ENCODE data around the gene BICD1. TPM values are rescaled to one million over a fixed set of nuclear protein-coding genes. Genes with fewer than 3 reads are reported as not detected.
"Not testable (repeated sequence)": the region's sequence is repeated elsewhere in the genome, so short reads cannot be mapped to it uniquely, and the experiment has no call there.

BICD1 gene
- total RNA-seq, 6 donors from 2014 or later = 11.3 to 44.0 (median 15.4) TPM

DNA sequence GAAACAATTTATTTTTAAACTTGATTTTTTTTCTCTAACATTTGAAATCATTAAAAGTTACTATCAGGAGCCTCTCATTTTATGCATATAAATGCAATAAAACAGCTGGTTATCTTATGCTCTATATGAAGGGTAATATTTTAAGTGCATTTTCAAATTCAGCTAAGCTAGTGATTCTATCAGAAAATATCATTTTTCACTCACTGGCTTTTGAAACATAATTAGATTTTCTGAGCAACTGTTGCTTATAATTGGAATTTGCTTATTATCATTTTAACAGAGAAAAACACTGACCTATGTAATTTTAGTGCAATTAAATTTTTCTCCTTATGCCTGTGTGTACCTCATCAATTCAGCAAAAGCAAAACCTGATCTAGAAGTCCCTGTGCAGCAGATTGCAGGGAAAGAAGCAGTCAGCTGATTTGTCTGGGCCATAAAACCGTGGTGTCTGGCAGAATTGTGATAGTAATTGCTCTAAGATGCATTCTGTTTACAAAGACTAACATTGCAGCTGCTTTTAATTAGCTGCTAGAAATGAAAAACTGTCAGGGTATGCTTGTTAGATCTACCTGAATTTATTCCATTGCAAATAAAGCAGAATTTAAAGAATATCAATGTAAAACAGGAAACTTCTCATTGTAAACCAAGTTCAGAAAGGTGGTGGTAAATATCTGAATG lies 75.0 kb downstream of the BICD1 start:
- no peaks in the 10 kb centered on the region for H3K36me3 ChIP-seq
- no peaks in the 10 kb centered on the region for H3K27me3 ChIP-seq
- no peak overlapping the region for H3K27ac ChIP-seq
- TF ChIP-seq CTCF (IDR thresholded peaks at IDR 0.05) = no peak
- no peak for TF ChIP-seq POLR2AphosphoS5 (IDR thresholded peaks at IDR 0.05)
- no peak for TF ChIP-seq POLR2A (IDR thresholded peaks at IDR 0.05)
- no peak for TF ChIP-seq EP300 (IDR thresholded peaks at IDR 0.05)
- no peak for ATAC-seq (ENCODE audit: low FRiP score in 2 of 2)
- 46 to 79% methylated on average over 1 of the region's 1 CpG for WGBS, 2 donors
- no peaks in the 10 kb centered on the region for H3K9me3 ChIP-seq
- no peak for DNase-seq
- no peak overlapping the region for H3K4me3 ChIP-seq
- no peaks in the 10 kb centered on the region for H3K4me1 ChIP-seq

DNA sequence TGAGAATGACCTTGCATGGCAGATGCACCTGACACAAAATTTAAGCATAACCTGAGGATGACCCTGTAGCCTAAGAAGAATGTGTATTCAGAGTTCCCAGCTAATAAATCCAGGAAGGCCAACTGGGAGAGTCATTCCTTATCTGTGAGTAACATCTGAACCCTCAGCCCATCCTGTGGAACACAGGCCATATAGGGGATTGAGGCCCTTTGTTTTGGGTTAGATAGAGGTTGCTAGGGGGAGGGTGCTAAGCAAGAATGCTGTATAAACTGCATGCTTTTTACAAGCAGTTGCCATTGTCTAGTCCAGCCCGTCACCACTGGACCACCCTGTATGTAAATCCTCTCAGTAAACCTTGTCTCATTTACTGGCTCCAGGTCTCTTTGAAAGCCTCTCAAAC lies 77.0 kb downstream of the BICD1 start:
- Histone ChIP-seq H3K36me3 (no peaks in the 10 kb centered on the region), H3K27ac (no peak overlapping the region), H3K4me1 (no peaks in the 10 kb centered on the region), H3K27me3 (no peaks in the 10 kb centered on the region), H3K9me3 (no peaks in the 10 kb centered on the region), H3K4me3 (no peak overlapping the region)
- DNase-seq (no peak), ATAC-seq (ENCODE audit: low FRiP score in 2 of 2) (no peak)
- TF ChIP-seq POLR2AphosphoS5 (IDR thresholded peaks at IDR 0.05) (no peak), EP300 (IDR thresholded peaks at IDR 0.05) (no peak), POLR2A (IDR thresholded peaks at IDR 0.05) (no peak), CTCF (IDR thresholded peaks at IDR 0.05) (no peak)
- 100% methylated on average over 1 of the region's 1 CpG for WGBS, 2 donors

GRCh38 chr12:32187127-32187526 lies 80.5 kb downstream of the BICD1 start:
- ATAC-seq (ENCODE audit: low FRiP score in 2 of 2); H3K4me3 ChIP-seq; DNase-seq; H3K36me3 ChIP-seq; H3K27me3 ChIP-seq; H3K9me3 ChIP-seq; H3K27ac ChIP-seq; H3K4me1 ChIP-seq: not testable (repeated sequence)
- WGBS, 2 donors = 90 to 93% methylated on average over 8 of the region's 8 CpGs

GRCh38 chr12:32191445-32191844 lies 84.8 kb downstream of the BICD1 start:
- Histone ChIP-seq H3K4me1 (no peaks in the 10 kb centered on the region), H3K27ac (no peak overlapping the region), H3K27me3 (no peaks in the 10 kb centered on the region), H3K4me3 (no peak overlapping the region), H3K9me3 (peaks cover 0 to 4% (median 1%) of the 10 kb centered on the region in 4 donors), H3K36me3 (no peaks in the 10 kb centered on the region)
- ATAC-seq (ENCODE audit: low FRiP score in 2 of 2) (no peak), DNase-seq (no peak)
- TF ChIP-seq EP300 (IDR thresholded peaks at IDR 0.05) (no peak), POLR2A (IDR thresholded peaks at IDR 0.05) (no peak), CTCF (IDR thresholded peaks at IDR 0.05) (no peak)
- WGBS, 2 donors = 88 to 95% methylated on average over 3 of the region's 3 CpGs

GRCh38 chr12:32196250-32197198 lies 89.9 kb downstream of the BICD1 start:
- no peaks in the 10 kb centered on the region for H3K27me3 ChIP-seq
- no peaks in the 10 kb centered on the region for H3K36me3 ChIP-seq
- peaks cover 0 to 4% (median 1%) of the 10 kb centered on the region in 4 donors for H3K9me3 ChIP-seq
- WGBS, 2 donors = 82 to 90% methylated on average over 6 of the region's 6 CpGs
- DNase-seq = no peak
- H3K27ac ChIP-seq = no peak overlapping the region
- no peak overlapping the region for H3K4me3 ChIP-seq
- H3K4me1 ChIP-seq = no peaks in the 10 kb centered on the region
- TF ChIP-seq EP300 (IDR thresholded peaks at IDR 0.05) = no peak
- ATAC-seq (ENCODE audit: low FRiP score in 2 of 2) = no peak
